MM.1S (cell line): ENCODE measurements around the gene BMPER.

Experiments
- DNase-seq: peaks from one replicate; pipeline ENCODE4 v3.0.0-alpha.2; 2015
- H2AFZ ChIP-seq: fragments of 300-600 bp; sonication (generic); 2 replicates; pipeline ENCODE4 v1.6.0; 2016; ENCODE audit warnings: antibody characterized with exemption, low read length
- H3F3A ChIP-seq: fragments of 300-600 bp; sonication (generic); 2 replicates; pipeline ENCODE4 v1.6.1; 2016; ENCODE audit warnings: mild to moderate bottlenecking, antibody characterized with exemption, low read length, moderate library complexity, mixed read lengths; ENCODE audit not compliant: insufficient read depth
- H3K27ac ChIP-seq: fragments of 300-600 bp; sonication (generic); 2 replicates; pipeline ENCODE4 v1.5.1; 2016; ENCODE audit warnings: mild to moderate bottlenecking, low read length
- H3K27me3 ChIP-seq: fragments of 300-600 bp; sonication (generic); replicated peaks from 2 replicates; pipeline ENCODE4 v1.6.0; 2016; ENCODE audit warnings: low read length; ENCODE audit not compliant: insufficient read depth
- H3K36me3 ChIP-seq: fragments of 300-600 bp; sonication (generic); replicated peaks from 2 replicates; pipeline ENCODE4 v1.6.1; 2016; ENCODE audit warnings: mild to moderate bottlenecking, low read length, mixed read lengths; ENCODE audit not compliant: insufficient read depth
- H3K4me1 ChIP-seq: fragments of 300-600 bp; sonication (generic); 2 replicates; pipeline ENCODE4 v1.6.1; 2016; ENCODE audit warnings: low read length, mixed read lengths
- H3K4me2 ChIP-seq: fragments of 300-600 bp; sonication (generic); 2 replicates; pipeline ENCODE4 v1.6.0; 2016; ENCODE audit warnings: low read depth, low read length
- H3K4me3 ChIP-seq: fragments of 300-600 bp; sonication (generic); 2 replicates; pipeline ENCODE4 v1.5.1; 2016; ENCODE audit warnings: low read length, mixed read lengths
- H3K79me2 ChIP-seq: fragments of 300-600 bp; sonication (generic); 2 replicates; pipeline ENCODE4 v1.6.1; 2016; ENCODE audit warnings: mixed run types, low read length, mixed read lengths
- H3K9ac ChIP-seq: fragments of 300-600 bp; sonication (generic); 2 replicates; pipeline ENCODE4 v1.6.1; 2016; ENCODE audit warnings: low read length, mixed read lengths
- H3K9me2 ChIP-seq: fragments of 300-600 bp; sonication (generic); replicated peaks from 2 replicates; pipeline ENCODE4 v1.6.1; 2016; ENCODE audit warnings: mild to moderate bottlenecking, low read length, mixed read lengths; ENCODE audit not compliant: insufficient read depth
- H3K9me3 ChIP-seq: fragments of 300-600 bp; sonication (generic); replicated peaks from 2 replicates; pipeline ENCODE4 v1.6.1; 2016; ENCODE audit warnings: mild to moderate bottlenecking, low read length, mixed read lengths; ENCODE audit not compliant: insufficient read depth
- H4K20me1 ChIP-seq: fragments of 300-600 bp; sonication (generic); 2 replicates; pipeline ENCODE4 v1.6.1; 2016; ENCODE audit warnings: mild to moderate bottlenecking, low read length, moderate library complexity, mixed read lengths; ENCODE audit not compliant: insufficient read depth
- CTCF ChIP-seq: fragments of 300-600 bp; sonication (generic); IDR thresholded peaks from 2 replicates; pipeline ENCODE4 v1.5.1; 2016; ENCODE audit warnings: antibody characterized with exemption, low read length, mixed read lengths
- EZH2 ChIP-seq: fragments of 300-600 bp; sonication (generic); optimal IDR thresholded peaks from 2 replicates; pipeline ENCODE3; 2017; ENCODE audit warnings: low read depth, mild to moderate bottlenecking, antibody characterized with exemption, low read length, mixed read lengths
- EZH2phosphoT487 ChIP-seq: fragments of 300-600 bp; sonication (generic); IDR thresholded peaks from 2 replicates; pipeline ENCODE4 v1.6.1; 2018; ENCODE audit warnings: antibody characterized with exemption, low read length

The BMPER gene

GRCh38 chr7:33904681-33905388, 504 bp upstream of the BMPER start:
- H3K4me2 ChIP-seq, result peak overlapping the region; percentile 95

GRCh38 chr7:33906697-33907096, 1.4 kb downstream of the BMPER start:
- no peak overlapping the region for H3K4me3 ChIP-seq
- no peaks in the 10 kb centered on the region for H3K9me2 ChIP-seq
- no peaks in the 10 kb centered on the region for H3K36me3 ChIP-seq
- H3K9me3 ChIP-seq, result no peaks in the 10 kb centered on the region
- no peak overlapping the region for H3K9ac ChIP-seq
- H3K4me2 ChIP-seq, result no peak overlapping the region
- H3F3A ChIP-seq, result no peaks in the 10 kb centered on the region
- H2AFZ ChIP-seq, result no peak overlapping the region
- DNase-seq, result no peak
- H3K79me2 ChIP-seq, result no peaks in the 10 kb centered on the region
- 0 out of 2 replicates have a peak, but pooled peaks cover 6% of the 10 kb centered on the region for H3K27me3 ChIP-seq
- no peak overlapping the region for H3K27ac ChIP-seq
- TF ChIP-seq EZH2phosphoT487 (no peak), CTCF (no peak), EZH2 (no peak)
- no peaks in the 10 kb centered on the region for H4K20me1 ChIP-seq
- 0 out of 2 replicates have a peak, but pooled peaks cover 3% of the 10 kb centered on the region for H3K4me1 ChIP-seq

More at GRCh38 chr7:33904681-33905388, 504 bp upstream of the BMPER start:
- H3F3A ChIP-seq, result no peaks in the 10 kb centered on the region
- H3K4me1 ChIP-seq, result 0 out of 2 replicates have a peak, but pooled peaks cover 3% of the 10 kb centered on the region
- H3K9me3 ChIP-seq, result no peaks in the 10 kb centered on the region
- peak; percentile 53 for DNase-seq
- H3K9ac ChIP-seq, result peak overlapping the region; percentile 30; the same call in 1 of the 2 replicates
- no peaks in the 10 kb centered on the region for H3K9me2 ChIP-seq
- H3K79me2 ChIP-seq, result no peaks in the 10 kb centered on the region
- TF ChIP-seq EZH2, result no peak
- TF ChIP-seq CTCF, result peak; percentile 19; the same call in 1 of the 2 replicates
- no peak overlapping the region for H3K27ac ChIP-seq
- H3K36me3 ChIP-seq, result no peaks in the 10 kb centered on the region
- peak overlapping the region; percentile 79 for H2AFZ ChIP-seq
- peak overlapping the region; percentile 79 for H3K4me3 ChIP-seq
- 0 out of 2 replicates have a peak, but pooled peaks cover 6% of the 10 kb centered on the region for H3K27me3 ChIP-seq
- no peaks in the 10 kb centered on the region for H4K20me1 ChIP-seq

GRCh38 chr7:33907625-33908024, 2.3 kb downstream of the BMPER start:
- Histone ChIP-seq H3K4me2 (no peak overlapping the region), H2AFZ (no peak overlapping the region), H3K9ac (no peak overlapping the region), H3F3A (no peaks in the 10 kb centered on the region), H3K9me3 (no peaks in the 10 kb centered on the region), H3K27me3 (0 out of 2 replicates have a peak, but pooled peaks cover 6% of the 10 kb centered on the region), H3K36me3 (no peaks in the 10 kb centered on the region), H3K4me3 (no peak overlapping the region), H3K79me2 (no peaks in the 10 kb centered on the region), H4K20me1 (no peaks in the 10 kb centered on the region), H3K4me1 (0 out of 2 replicates have a peak, but pooled peaks cover 3% of the 10 kb centered on the region), H3K9me2 (no peaks in the 10 kb centered on the region), H3K27ac (no peak overlapping the region)
- no peak for TF ChIP-seq CTCF
- no peak for TF ChIP-seq EZH2phosphoT487
- no peak for TF ChIP-seq EZH2
- no peak for DNase-seq
